Head of caudate nucleus (tissue), 42 donors: ENCODE measurements around the gene PALMD.

Experiments
- DNase-seq, 42 donors: peaks; one replicate each; pipeline versions ENCODE4 v3.0.0 to v3.0.0-alpha.2; 2020 to 2021; ENCODE audit warnings: mixed read lengths in 7 of 42
- intact Hi-C: fragments of 100-400 bp; cut with DNase I; formaldehyde crosslinking; loops from one replicate; pipeline ENCODE4 v1.15.0; 2022

Gene PALMD

GRCh38 chr1:99645699-99646531 lies at the start of gene PALMD:
PALMD (plus strand) TSS chr1:99646113; CDS start chr1:99646318, 205 bp downstream.
- intact Hi-C loops, result no loop called here
- peak in 35 of 42 donors; percentile 3 to 64 (median 27) for DNase-seq

- DNase-seq, result no peak
- intact Hi-C loops, result no loop called here
Observed at GRCh38 chr1:99598738-99599411, 47.0 kb upstream of the PALMD start.

GRCh38 chr1:99599678-99600175 lies 46.2 kb upstream of the PALMD start:
- intact Hi-C loops, result no loop called here
- no peak for DNase-seq

DNA sequence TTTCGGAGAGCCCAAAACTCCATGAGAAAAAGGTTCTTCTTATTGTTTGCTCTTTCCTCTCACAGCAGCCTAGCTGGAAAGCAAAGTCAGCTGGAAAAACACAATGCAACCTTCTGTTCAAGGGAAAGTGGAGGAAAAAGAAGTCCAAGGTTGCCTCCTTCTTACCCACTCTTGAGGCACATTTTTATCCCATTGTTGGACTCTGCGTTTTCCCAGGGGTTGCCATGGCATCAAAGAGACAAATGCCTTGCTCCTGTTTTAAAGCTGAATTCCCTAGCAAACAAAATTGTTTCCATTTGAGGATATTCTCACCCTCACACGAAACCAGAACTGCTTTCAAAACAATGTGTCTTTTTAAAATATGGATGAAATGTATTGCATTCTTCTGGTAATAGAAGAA lies 45.1 kb upstream of the PALMD start:
- intact Hi-C loops, result no loop called here

GRCh38 chr1:99601208-99601607 lies 44.7 kb upstream of the PALMD start:
- no peak for DNase-seq
- intact Hi-C loops, result no loop called here

More for the DNA sequence above, 45.1 kb upstream of the PALMD start:
- DNase-seq, result no peak

DNA sequence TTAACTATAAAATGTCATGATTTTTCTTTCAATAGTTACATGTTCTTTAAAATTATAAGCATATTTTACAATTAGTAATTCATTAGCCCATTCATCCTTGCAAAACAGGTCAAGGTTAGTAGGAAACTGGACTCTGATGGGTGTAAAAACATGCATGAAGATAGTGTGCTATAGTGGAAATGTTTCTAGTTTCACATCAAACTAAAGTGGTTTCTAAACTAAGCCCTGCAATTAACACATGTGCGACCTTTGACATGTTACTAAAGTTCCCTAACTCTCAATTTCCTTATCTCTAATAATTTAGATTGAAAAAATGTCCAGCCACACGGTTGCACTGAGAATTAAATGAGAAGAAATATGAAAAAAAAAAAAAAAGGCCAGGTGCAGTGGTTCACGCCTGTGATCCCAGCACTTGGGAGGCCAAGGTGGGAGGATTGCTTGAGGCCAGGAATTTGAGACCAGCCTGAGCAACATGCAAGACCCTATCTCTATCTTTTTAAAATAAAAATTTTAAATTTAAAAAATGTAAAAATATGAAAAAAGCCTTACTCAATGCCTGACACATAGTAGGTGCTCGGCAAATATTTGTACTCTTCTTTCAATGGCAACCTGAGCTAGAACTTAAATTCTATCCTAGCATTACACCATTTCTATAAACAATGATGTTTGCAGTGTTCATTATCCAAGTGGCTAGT lies 44.1 kb upstream of the PALMD start:
- intact Hi-C loops, result no loop called here
- DNase-seq, result no peak

DNA sequence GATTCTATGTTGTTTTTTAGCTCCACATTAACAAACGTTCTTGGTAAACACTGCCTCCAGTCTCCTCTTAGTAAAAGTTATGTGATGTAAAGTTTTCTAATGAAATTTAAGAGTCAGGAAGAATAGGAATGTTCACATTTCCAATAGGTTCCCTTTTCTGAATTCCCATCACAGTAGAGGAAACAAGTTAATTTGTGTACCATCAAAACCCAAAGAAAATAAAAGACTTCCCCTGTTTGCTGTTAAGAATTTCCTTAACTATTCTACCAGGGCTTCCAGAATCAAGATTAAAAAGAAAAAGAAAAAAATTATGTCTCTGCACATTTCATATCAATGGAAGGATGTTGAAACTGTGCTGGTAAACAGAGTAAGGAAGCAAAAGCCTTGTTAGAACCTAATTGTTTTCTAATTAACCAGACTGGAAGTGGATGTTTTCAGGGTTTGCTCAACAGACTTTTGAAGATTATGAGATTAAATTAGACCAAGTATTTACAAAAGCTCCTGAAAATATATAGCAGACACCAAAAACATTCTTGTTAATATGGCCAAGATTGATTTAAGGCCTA lies 43.4 kb upstream of the PALMD start:
- no peak for DNase-seq
- intact Hi-C loops, result no loop called here

DNA sequence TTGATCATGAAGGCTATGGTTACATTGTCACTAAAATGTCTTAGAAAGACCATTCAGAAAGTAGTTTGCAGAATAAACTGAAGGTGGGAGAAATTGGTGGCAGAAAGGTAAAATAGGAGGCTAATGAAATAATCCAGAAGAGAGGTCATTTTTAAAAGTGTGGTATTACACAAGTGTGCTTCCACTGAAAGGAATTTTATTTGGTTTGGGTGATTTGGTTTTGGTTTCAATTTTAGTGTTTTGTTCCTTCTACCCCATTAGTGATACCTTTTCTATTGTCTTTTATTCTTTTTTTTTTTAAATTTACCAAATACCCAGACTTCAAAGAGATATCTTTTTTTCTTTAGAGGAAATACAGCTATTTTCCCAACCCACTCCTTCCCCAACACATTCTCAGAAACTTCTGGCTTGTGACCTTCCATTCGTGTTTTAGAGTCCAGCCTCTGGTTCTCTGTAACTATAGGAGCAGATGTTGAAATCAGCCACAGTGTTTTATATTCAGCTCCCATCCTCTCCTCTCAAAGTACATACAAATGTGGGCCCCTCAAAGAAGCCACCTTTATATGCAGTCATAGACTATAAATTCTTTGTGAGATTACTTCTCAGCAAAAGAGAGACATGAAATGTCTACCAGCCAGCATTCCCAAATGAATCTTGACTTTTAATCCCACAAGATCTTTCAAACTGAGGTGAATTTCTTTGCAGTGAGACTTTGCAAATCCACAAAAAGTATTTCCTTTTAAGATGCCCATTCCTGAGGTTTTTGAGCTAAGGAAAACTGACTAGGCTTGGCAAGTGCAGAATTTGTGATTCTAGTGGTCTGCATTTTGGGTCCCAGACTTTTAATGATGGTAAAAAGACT lies 42.0 kb upstream of the PALMD start:
- intact Hi-C loops, result no loop called here

DNA sequence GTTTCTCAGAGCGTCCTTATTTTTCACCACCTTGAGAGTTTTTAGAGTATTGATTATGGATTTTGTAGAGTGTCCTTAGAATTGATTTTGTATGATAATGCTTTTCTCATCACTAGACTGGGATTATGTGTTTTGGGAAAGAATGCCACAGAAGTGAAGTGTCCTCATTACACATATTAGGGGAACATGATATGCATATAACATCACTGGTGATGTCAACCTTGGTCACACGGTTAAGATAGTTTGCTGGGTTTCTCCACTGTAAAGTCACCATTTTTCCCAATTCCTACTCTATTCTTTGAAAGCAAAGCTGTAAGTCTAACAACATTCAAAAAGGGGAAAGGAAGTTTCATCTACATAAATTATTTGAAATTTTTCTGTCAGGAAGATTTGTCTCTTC lies 39.6 kb upstream of the PALMD start:
- no peak for DNase-seq
- intact Hi-C loops, result no loop called here

More for the DNA sequence above, 42.0 kb upstream of the PALMD start:
- no peak for DNase-seq

DNA sequence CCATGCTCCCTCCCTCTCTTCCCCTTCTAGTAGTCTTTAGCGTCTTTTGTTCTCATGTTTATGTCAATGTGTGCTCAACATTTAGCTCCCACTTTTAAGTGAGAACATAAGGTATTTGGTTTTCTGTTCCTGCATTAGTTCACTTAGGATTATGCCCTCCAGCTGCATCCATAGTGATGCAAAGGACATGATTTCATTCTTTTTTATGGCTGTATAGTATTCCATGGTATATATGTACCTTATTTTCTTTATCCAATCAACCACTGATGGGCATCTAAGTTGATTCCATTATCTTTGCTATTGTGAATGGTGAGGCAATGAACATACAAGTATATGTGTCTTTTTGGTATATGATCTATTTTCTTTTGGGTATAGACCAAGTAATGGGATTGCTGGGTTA lies 38.3 kb upstream of the PALMD start:
- no peak for DNase-seq
- intact Hi-C loops, result no loop called here

- no peak for DNase-seq
- intact Hi-C loops, result no loop called here
Observed at GRCh38 chr1:99608058-99608457, 37.9 kb upstream of the PALMD start.

DNA sequence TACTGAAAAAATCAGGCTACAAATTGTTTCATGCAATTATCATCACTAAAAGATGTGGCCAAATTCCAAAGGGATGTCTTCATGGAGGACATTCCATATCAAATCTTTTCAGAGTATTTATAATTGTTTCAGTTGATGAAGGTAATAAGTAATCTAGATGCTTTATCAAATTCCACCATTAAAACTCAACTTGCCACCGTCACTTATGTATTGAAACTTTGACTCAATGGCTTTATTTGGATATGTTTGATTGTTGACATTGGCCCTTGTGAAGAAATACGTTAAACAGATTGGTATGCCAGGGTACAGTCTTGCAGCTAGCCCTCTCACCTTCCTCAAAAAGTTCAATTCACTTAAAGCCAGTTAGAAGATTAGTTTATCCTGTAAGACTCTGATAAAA lies 32.2 kb upstream of the PALMD start:
- DNase-seq, result no peak
- intact Hi-C loops, result no loop called here

- intact Hi-C loops, result no loop called here
- DNase-seq, result no peak
Observed at GRCh38 chr1:99614728-99615127, 31.2 kb upstream of the PALMD start.

DNA sequence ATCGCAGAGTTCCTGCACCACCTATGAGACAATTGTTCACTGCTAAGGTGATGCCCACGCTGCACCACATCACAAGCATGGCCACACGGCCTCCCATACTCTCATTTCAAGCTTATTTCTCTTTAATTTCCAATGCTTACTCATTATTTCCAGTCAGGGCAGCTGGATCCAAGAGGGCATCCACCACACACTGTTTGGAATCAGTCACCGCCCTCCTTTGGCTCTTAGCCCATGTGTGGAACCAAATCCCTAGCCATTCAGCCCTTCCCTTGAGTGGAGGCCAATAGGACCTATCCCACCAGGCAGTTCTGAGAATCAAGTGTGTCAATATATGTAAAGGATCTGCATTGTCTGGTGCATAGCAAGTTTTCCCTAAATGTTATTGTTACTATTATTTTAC lies 26.3 kb upstream of the PALMD start:
- intact Hi-C loops, result no loop called here
- DNase-seq, result no peak

DNA sequence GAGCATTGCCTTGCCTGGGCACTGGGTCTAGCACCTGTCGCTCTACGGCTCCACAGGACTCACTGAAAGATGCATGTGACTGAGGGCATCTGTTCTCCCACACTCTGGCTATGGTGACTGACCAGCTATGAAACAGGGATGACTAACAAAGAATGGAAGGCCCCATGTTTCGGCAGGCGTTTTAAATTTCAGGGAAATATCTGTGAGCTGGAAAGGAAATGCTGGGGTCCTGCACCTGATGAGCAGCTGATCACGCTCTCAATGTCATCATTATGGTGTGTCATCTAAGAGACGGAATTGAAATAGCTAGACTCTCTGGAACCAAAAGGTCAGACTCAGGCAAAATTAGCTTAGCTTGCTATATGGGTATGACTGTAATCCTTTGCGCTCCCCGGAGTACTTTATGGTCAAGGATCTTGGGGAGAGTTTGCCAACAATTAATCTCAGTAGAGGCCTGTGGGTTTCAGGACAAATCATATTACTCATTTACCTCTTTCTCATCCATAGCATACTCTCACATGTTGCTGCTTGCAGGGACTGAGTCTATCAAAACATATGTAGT lies 24.5 kb upstream of the PALMD start:
- intact Hi-C loops, result no loop called here
- no peak for DNase-seq

GRCh38 chr1:99622702-99623347 lies 23.1 kb upstream of the PALMD start:
- DNase-seq, result no peak
- intact Hi-C loops, result no loop called here

DNA sequence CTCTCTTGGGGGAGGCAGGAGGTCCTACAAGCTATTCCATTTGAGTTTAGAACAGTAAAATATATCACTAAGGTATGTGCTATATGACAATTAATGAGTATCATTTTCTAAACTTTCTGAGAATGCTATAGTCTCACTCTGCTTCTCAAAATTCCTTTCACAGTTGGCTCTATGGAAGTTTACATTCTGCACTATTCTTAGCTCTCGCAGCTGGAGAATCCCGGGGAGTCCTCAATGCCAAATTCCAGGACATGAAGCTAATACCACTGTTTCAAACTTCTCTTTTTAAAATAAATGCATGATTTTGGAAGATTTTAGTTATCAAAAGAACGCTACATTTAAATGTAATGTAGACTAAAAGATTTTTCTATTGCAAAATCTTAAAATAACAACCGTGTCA lies 22.4 kb upstream of the PALMD start:
- intact Hi-C loops, result no loop called here
- no peak for DNase-seq

DNA sequence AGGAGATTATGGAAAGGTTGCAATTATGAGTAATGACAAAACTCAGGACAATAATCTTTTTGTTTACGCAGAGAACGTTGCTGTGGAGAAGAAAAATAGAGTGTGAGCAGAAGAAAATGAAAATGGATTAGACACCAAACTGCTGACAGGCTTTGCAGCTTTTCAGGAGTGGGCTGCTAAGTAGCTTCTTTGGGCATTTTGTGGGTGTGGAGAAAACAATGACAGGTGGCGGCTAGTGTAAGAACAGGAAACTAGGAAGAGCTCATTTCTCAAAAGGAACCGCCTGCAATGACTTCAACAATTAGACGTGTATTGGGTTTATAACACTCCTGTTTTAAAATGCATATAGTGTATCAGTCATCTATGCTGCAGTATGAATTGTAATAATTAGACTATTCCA lies 18.3 kb upstream of the PALMD start:
- DNase-seq, result no peak
- intact Hi-C loops, result no loop called here
